Astrocyte (in vitro differentiated cells and primary cell): ENCODE data around the gene PCSK5. TPM values are rescaled to one million over a fixed set of nuclear protein-coding genes. Genes with fewer than 3 reads are reported as not detected.
"Not testable (repeated sequence)": the region's sequence is repeated elsewhere in the genome, so short reads cannot be mapped to it uniquely, and the experiment has no call there.

Experiments
- DNase-seq: peaks from one replicate; pipeline ENCODE4 v3.0.0-alpha.2; 2010; ENCODE audit warnings: low read depth
- FAIRE-seq: peaks from 2 replicates; lab custom pipeline; 2011; peaks lifted over from hg19 to GRCh38; lab: Jason Lieb, UNC
- H2AFZ ChIP-seq: 2 replicates; pipeline ENCODE4 v1.6.0; 2012; ENCODE audit warnings: low read depth, low read length, inconsistent platforms
- H3K27ac ChIP-seq: 2 replicates; pipeline ENCODE4 v1.5.1; 2011; ENCODE audit warnings: low read depth, low read length, inconsistent platforms
- H3K27me3 ChIP-seq: 2 replicates; pipeline ENCODE4 v1.6.0; 2011; ENCODE audit warnings: low read length, inconsistent platforms; ENCODE audit not compliant: insufficient read depth
- H3K36me3 ChIP-seq: 2 replicates; pipeline ENCODE4 v1.5.1; 2011; ENCODE audit warnings: low read length, inconsistent platforms; ENCODE audit not compliant: insufficient read depth
- H3K4me1 ChIP-seq: 2 replicates; pipeline ENCODE4 v1.5.1; 2011; ENCODE audit warnings: low read length, inconsistent platforms; ENCODE audit not compliant: insufficient read depth
- H3K4me2 ChIP-seq: 2 replicates; pipeline ENCODE4 v1.6.0; 2012; ENCODE audit warnings: low read length, inconsistent platforms
- H3K4me3 ChIP-seq: 2 replicates; pipeline ENCODE4 v1.5.1; 2011; ENCODE audit warnings: low read depth, mild to moderate bottlenecking, low read length, inconsistent platforms; ENCODE audit not compliant: insufficient read depth
- H3K79me2 ChIP-seq: 2 replicates; pipeline ENCODE4 v1.6.0; 2012; ENCODE audit warnings: mild to moderate bottlenecking, low read length, inconsistent platforms; ENCODE audit not compliant: insufficient read depth
- H3K9ac ChIP-seq: 2 replicates; pipeline ENCODE4 v1.6.0; 2012; ENCODE audit warnings: mild to moderate bottlenecking, low read length, inconsistent platforms
- H3K9me3 ChIP-seq: 2 replicates; pipeline ENCODE4 v1.5.1; 2012; ENCODE audit warnings: low read depth, mild to moderate bottlenecking, low read length, inconsistent platforms; ENCODE audit not compliant: insufficient read depth
- H4K20me1 ChIP-seq: 2 replicates; pipeline ENCODE4 v1.6.0; 2012; ENCODE audit warnings: low read length, inconsistent platforms; ENCODE audit not compliant: insufficient read depth
- H3K27ac Mint-ChIP-seq: one replicate; pipeline ENCODE4 v1.8.0; 2021; ENCODE audit warnings: mild to moderate bottlenecking, mixed read lengths; ENCODE audit not compliant: unreplicated experiment
- H3K27me3 Mint-ChIP-seq: one replicate; pipeline ENCODE4 v1.8.0; 2021; ENCODE audit warnings: low read depth, mixed read lengths; ENCODE audit not compliant: unreplicated experiment
- H3K36me3 Mint-ChIP-seq: one replicate; pipeline ENCODE4 v1.8.0; 2021; ENCODE audit warnings: low read depth, mixed read lengths; ENCODE audit not compliant: unreplicated experiment
- H3K4me1 Mint-ChIP-seq: one replicate; pipeline ENCODE4 v1.8.0; 2021; ENCODE audit warnings: low read depth, mixed read lengths; ENCODE audit not compliant: unreplicated experiment
- H3K4me3 Mint-ChIP-seq: one replicate; pipeline ENCODE4 v1.8.0; 2021; ENCODE audit warnings: mild to moderate bottlenecking, moderate library complexity, mixed read lengths; ENCODE audit not compliant: unreplicated experiment
- H3K9me3 Mint-ChIP-seq: one replicate; pipeline ENCODE4 v1.8.0; 2021; ENCODE audit warnings: mild to moderate bottlenecking, mixed read lengths; ENCODE audit not compliant: unreplicated experiment
- EZH2 ChIP-seq: IDR thresholded peaks from 2 replicates; pipeline ENCODE4 v1.6.1; 2012; ENCODE audit warnings: mild to moderate bottlenecking, low read length, inconsistent platforms; ENCODE audit not compliant: insufficient read depth
- total RNA-seq: library from RNA; stranded (reverse); gene quantifications from 2 replicates; pipeline ENCODE4 v1.2.1, GENCODE V29; 2021
- TF ChIP-seq, protein P1 (sequence below): IDR thresholded peaks from 2 replicates; pipeline ENCODE4 v1.5.1; 2011; ENCODE audit warnings: low read depth, mild to moderate bottlenecking, inconsistent platforms, low read length, moderate library complexity; ENCODE audit not compliant: insufficient read depth

The PCSK5 gene
- total RNA-seq, 1 donor from 2014 or later: 13.1 TPM

DNA sequence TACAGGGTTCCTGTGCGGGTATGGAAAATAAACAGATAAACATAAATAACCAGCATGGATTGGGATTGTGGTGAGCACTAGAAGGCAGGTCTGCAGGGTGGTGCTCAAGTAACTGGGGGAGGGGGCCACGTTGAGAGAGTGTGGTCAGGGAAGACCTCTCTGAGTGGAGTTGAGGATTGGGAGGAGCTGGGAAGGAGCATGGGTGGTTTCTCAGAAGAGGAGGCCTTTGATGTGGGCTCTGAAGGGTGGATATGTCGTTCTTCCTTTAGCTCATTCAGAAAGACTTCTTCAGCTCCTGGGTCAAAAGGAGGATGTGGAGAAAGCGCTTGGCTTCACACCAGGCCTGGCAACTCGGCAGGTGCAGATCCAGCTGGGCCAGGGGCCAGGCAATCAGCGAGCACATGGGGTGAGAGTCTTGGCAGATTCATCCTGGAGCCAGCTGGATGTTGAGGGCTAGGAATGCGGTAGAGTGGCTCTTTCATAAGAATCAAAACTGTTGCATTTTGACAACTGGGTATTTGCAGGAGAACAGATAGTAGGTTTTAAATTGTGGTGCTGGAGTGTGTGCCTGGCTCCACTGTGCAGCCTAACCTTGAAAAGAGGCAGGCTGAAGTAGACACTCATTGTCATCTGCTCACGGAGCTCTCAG, 71.7 kb downstream of the PCSK5 start:
- Mint-ChIP-seq H3K4me3 (no peak overlapping the region), H3K4me1 (peaks cover 3% of the 10 kb centered on the region), H3K9me3 (no peaks in the 10 kb centered on the region), H3K27me3 (no peaks in the 10 kb centered on the region), H3K36me3 (peaks cover 3% of the 10 kb centered on the region), H3K27ac (no peak overlapping the region)
- Histone ChIP-seq H3K27ac (no peak overlapping the region), H3K4me3 (no peak overlapping the region), H3K9ac (no peak overlapping the region), H3K4me1 (peaks cover 3% of the 10 kb centered on the region), H3K79me2 (peaks cover 2% of the 10 kb centered on the region), H3K4me2 (no peak overlapping the region), H3K27me3 (no peaks in the 10 kb centered on the region), H3K9me3 (no peaks in the 10 kb centered on the region), H3K36me3 (no peaks in the 10 kb centered on the region), H4K20me1 (no peaks in the 10 kb centered on the region), H2AFZ (no peak overlapping the region)
- FAIRE-seq: no peak
- no peak for DNase-seq
- TF ChIP-seq, protein P1, sequence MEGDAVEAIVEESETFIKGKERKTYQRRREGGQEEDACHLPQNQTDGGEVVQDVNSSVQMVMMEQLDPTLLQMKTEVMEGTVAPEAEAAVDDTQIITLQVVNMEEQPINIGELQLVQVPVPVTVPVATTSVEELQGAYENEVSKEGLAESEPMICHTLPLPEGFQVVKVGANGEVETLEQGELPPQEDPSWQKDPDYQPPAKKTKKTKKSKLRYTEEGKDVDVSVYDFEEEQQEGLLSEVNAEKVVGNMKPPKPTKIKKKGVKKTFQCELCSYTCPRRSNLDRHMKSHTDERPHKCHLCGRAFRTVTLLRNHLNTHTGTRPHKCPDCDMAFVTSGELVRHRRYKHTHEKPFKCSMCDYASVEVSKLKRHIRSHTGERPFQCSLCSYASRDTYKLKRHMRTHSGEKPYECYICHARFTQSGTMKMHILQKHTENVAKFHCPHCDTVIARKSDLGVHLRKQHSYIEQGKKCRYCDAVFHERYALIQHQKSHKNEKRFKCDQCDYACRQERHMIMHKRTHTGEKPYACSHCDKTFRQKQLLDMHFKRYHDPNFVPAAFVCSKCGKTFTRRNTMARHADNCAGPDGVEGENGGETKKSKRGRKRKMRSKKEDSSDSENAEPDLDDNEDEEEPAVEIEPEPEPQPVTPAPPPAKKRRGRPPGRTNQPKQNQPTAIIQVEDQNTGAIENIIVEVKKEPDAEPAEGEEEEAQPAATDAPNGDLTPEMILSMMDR: no peak
- TF ChIP-seq EZH2: no peak

DNA sequence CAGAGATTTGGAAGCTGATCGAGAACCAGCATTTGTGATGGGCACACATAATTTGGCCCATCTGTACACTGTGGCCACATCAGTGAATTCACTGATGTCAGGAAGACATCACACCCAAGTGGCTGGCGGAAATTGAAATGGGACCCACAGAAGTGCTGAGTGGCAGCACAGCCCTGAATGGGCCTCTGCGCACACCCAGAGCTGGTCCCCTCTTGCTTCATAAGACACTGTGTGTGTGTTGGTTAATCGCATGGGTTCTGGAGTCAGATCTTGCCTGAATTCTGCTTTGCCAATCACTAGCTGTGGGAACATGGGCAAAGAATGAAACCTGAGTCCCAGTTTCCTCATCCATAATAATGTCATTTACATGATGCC, 72.2 kb downstream of the PCSK5 start:
- Histone ChIP-seq H2AFZ (no peak overlapping the region), H3K4me3 (no peak overlapping the region), H3K9me3 (no peaks in the 10 kb centered on the region), H3K36me3 (no peaks in the 10 kb centered on the region), H4K20me1 (no peaks in the 10 kb centered on the region), H3K9ac (no peak overlapping the region), H3K4me2 (no peak overlapping the region), H3K27me3 (no peaks in the 10 kb centered on the region), H3K27ac (no peak overlapping the region), H3K79me2 (peaks cover 2% of the 10 kb centered on the region), H3K4me1 (peaks cover 3% of the 10 kb centered on the region)
- H3K9me3 Mint-ChIP-seq: no peaks in the 10 kb centered on the region
- no peaks in the 10 kb centered on the region for H3K27me3 Mint-ChIP-seq
- TF ChIP-seq, protein P1: no peak
- TF ChIP-seq EZH2: no peak
- no peak for DNase-seq
- H3K27ac Mint-ChIP-seq: no peak overlapping the region
- H3K4me3 Mint-ChIP-seq: no peak overlapping the region
- H3K36me3 Mint-ChIP-seq: peaks cover 3% of the 10 kb centered on the region
- peaks cover 3% of the 10 kb centered on the region for H3K4me1 Mint-ChIP-seq
- no peak for FAIRE-seq

DNA sequence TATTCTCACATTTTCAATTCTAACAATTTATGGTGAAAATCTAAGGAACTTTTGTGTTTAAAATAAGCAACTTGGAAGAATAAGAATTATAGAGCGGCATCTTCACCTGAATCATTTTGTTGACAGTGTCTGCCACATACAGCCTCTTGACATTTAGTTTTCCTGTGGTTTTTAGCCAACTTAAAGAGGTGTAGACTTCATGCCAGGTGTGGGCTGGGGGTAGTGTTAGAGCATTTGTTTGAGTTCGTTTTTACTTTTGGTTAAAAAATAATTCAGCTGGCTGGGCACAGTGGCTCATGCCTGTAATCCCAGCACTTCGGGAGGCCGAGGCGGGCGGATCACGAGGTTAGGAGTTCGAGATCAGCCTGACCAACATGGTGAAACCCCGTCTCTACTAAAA, 72.8 kb downstream of the PCSK5 start:
- not testable (repeated sequence) for H3K9me3 ChIP-seq, H3K9ac ChIP-seq, H3K4me3 ChIP-seq, FAIRE-seq, H3K27ac ChIP-seq, H4K20me1 ChIP-seq, H3K27ac Mint-ChIP-seq, DNase-seq, H3K27me3 Mint-ChIP-seq, H3K4me3 Mint-ChIP-seq, H3K4me1 ChIP-seq, H3K36me3 ChIP-seq, H3K4me2 ChIP-seq, H3K27me3 ChIP-seq, H3K79me2 ChIP-seq, H2AFZ ChIP-seq, H3K36me3 Mint-ChIP-seq, H3K4me1 Mint-ChIP-seq, H3K9me3 Mint-ChIP-seq
